Measurements from ENCODE around the gene CYP19A1.

DNA sequence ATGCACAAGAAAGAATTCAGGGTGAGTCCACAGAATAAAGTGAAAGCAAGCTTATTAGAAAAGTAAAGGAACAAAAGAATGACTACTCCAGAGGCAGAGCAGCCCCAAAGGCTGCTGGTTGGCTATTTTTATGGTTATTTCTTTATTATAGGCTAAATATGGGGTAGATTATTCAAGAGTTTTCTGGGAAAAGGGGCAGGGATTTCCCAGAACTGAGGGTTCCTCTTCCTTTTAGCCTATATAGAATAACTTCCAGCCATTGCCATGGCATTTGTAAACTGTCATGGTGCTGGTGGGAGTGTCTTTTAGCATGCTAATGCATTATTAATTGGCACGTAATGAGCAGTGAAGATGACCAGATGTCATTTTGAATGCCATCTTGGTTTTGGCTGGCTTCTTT, 16.7 kb upstream of the CYP19A1 start:
- no peak for TF ChIP-seq EP300 (IDR thresholded peaks at IDR 0.05)
- no peak for TF ChIP-seq POLR2A (IDR thresholded peaks at IDR 0.05)

Measured in sigmoid colon (tissue), 4 donors.